ENCODE data around the gene SEC63. TPM values are rescaled to one million over a fixed set of nuclear protein-coding genes. Genes with fewer than 3 reads are reported as not detected.

The SEC63 gene
- total RNA-seq, 3 donors from 2014 or later (not counting 1 experiment from before 2014, with no cell fraction given), result 84.4 to 104 (median 90.4) TPM

- Histone ChIP-seq H3K36me3 (ENCODE audit: control insufficient read depth, insufficient read depth, low read length) (no peaks in the 10 kb centered on the region), H3K4me1 (ENCODE audit: control insufficient read depth, insufficient read depth, low read length) (no peaks in the 10 kb centered on the region), H3K27ac (ENCODE audit: low read length) (no peak overlapping the region), H3K9me3 (ENCODE audit: control insufficient read depth, insufficient read depth, low read length) (no peaks in the 10 kb centered on the region), H3K4me3 (ENCODE audit: low read length) (no peak overlapping the region), H3K27me3 (ENCODE audit: control insufficient read depth, insufficient read depth, low read length) (no peaks in the 10 kb centered on the region)
- intact Hi-C loops (cut with micrococcal nuclease), result no loop called here
- TF ChIP-seq CTCF (IDR thresholded peaks at IDR 0.05), result no peak
- no peak for DNase-seq
- Mint-ChIP-seq H3K4me1 (no peaks in the 10 kb centered on the region), H3K4me3 (no peak overlapping the region), H3K27me3 (ENCODE audit: low read depth in 2 of 2) (no peaks in the 10 kb centered on the region), H3K36me3 (no peaks in the 10 kb centered on the region), H3K27ac (no peak overlapping the region), H3K9me3 (no peaks in the 10 kb centered on the region)
- ATAC-seq, result no peak
- 92% methylated on average over 2 of the region's 3 CpGs for WGBS (ENCODE audit: insufficient coverage)
Measured at GRCh38 chr6:107840636-107841274, 117.3 kb downstream of the SEC63 start.

DNA sequence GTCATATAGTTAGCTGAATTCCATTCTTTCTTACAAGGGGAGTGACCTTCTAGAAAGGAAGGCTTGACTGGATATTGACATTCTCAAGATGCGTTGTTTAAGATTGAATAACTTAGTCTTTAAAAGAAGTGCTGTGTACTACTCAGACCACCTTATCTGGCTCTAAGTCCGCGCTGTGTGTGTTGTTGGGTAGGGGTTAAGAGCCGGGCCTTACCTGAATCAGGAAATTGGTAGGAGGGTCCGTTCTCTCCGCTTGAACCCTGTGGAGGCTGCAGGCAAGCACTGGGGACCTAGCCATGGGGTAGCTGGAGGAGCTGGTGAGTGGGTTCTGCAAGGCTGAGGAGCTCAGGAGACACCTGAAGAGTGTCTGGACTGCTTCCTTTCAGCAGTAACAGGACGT is 124.9 kb downstream of the SEC63 start:
- H3K4me1 Mint-ChIP-seq, result peaks cover 4 to 10% of the 10 kb centered on the region in 2 donors
- Histone ChIP-seq H3K9me3 (ENCODE audit: control insufficient read depth, insufficient read depth, low read length) (no peaks in the 10 kb centered on the region), H3K36me3 (ENCODE audit: control insufficient read depth, insufficient read depth, low read length) (no peaks in the 10 kb centered on the region), H3K27me3 (ENCODE audit: control insufficient read depth, insufficient read depth, low read length) (no peaks in the 10 kb centered on the region), H3K4me3 (ENCODE audit: low read length) (no peak overlapping the region), H3K4me1 (ENCODE audit: control insufficient read depth, insufficient read depth, low read length) (peaks cover 3% of the 10 kb centered on the region), H3K27ac (ENCODE audit: low read length) (no peak overlapping the region)
- H3K4me3 Mint-ChIP-seq, result no peak overlapping the region
- DNase-seq (no peak), ATAC-seq (no peak)
- no peak for TF ChIP-seq CTCF (IDR thresholded peaks at IDR 0.05)
- no peaks in the 10 kb centered on the region for H3K9me3 Mint-ChIP-seq
- no peaks in the 10 kb centered on the region for H3K36me3 Mint-ChIP-seq
- H3K27ac Mint-ChIP-seq, result no peak overlapping the region
- 90% methylated on average over 7 of the region's 7 CpGs for WGBS (ENCODE audit: insufficient coverage)
- H3K27me3 Mint-ChIP-seq (ENCODE audit: low read depth in 2 of 2), result no peaks in the 10 kb centered on the region
- intact Hi-C loops (cut with micrococcal nuclease), result no loop called here

- H3K9me3 Mint-ChIP-seq, result no peaks in the 10 kb centered on the region
- ATAC-seq (no peak), DNase-seq (no peak)
- no peak overlapping the region for H3K4me3 ChIP-seq (ENCODE audit: low read length)
- H3K27me3 Mint-ChIP-seq (ENCODE audit: low read depth in 2 of 2), result no peaks in the 10 kb centered on the region
- no peaks in the 10 kb centered on the region for H3K9me3 ChIP-seq (ENCODE audit: control insufficient read depth, insufficient read depth, low read length)
- H3K27ac Mint-ChIP-seq, result no peak overlapping the region
- intact Hi-C loops (cut with micrococcal nuclease), result no loop called here
- no peak for TF ChIP-seq CTCF (IDR thresholded peaks at IDR 0.05)
- 76% methylated on average over 10 of the region's 10 CpGs for WGBS (ENCODE audit: insufficient coverage)
- H3K27ac ChIP-seq (ENCODE audit: low read length), result no peak overlapping the region
- H3K4me3 Mint-ChIP-seq, result no peak overlapping the region
- H3K36me3 Mint-ChIP-seq, result no peaks in the 10 kb centered on the region
- H3K27me3 ChIP-seq (ENCODE audit: control insufficient read depth, insufficient read depth, low read length), result no peaks in the 10 kb centered on the region
- no peaks in the 10 kb centered on the region for H3K36me3 ChIP-seq (ENCODE audit: control insufficient read depth, insufficient read depth, low read length)
- H3K4me1 ChIP-seq (ENCODE audit: control insufficient read depth, insufficient read depth, low read length), result peaks cover 9% of the 10 kb centered on the region
- H3K4me1 Mint-ChIP-seq, result peaks cover 10 to 17% of the 10 kb centered on the region in 2 donors
Measured at GRCh38 chr6:107832151-107833056, 125.6 kb downstream of the SEC63 start.
